GM10266 (cell line): ENCODE measurements around the gene IQCH.

Experiments used
- DNase-seq: peaks from one replicate; pipeline ENCODE4 v3.0.0; 2012; ENCODE audit errors: extremely low spot score
- CTCF ChIP-seq: IDR thresholded peaks from 2 replicates; pipeline ENCODE4 v1.5.1; 2012; ENCODE audit warnings: mild to moderate bottlenecking, low read depth; ENCODE audit not compliant: control insufficient read depth, insufficient read depth; ENCODE audit errors: missing control alignments

IQCH gene

GRCh38 chr15:67369359-67369998 is 114.9 kb downstream of the IQCH start:
- DNase-seq: no peak
- no peak for TF ChIP-seq CTCF

GRCh38 chr15:67370206-67370954 is 115.8 kb downstream of the IQCH start:
- DNase-seq: no peak
- TF ChIP-seq CTCF: no peak

GRCh38 chr15:67372543-67372942 is 118.0 kb downstream of the IQCH start:
- DNase-seq: no peak
- no peak for TF ChIP-seq CTCF

- TF ChIP-seq CTCF: no peak
- DNase-seq: no peak
Measured at GRCh38 chr15:67372986-67373675, 118.5 kb downstream of the IQCH start.

- no peak for DNase-seq
- TF ChIP-seq CTCF: no peak
Measured at GRCh38 chr15:67373971-67374370, 119.4 kb downstream of the IQCH start.

- DNase-seq: no peak
- no peak for TF ChIP-seq CTCF
Measured at GRCh38 chr15:67379530-67379929, 124.9 kb downstream of the IQCH start.

- DNase-seq: no peak
Measured at GRCh38 chr15:67380921-67381320, 126.3 kb downstream of the IQCH start.

More at GRCh38 chr15:67380921-67381320, 126.3 kb downstream of the IQCH start:
- TF ChIP-seq CTCF: no peak
